Ishikawa (cell line): ENCODE results near the gene CCDC88C.
A peak's percentile ranks its signal among the peaks of the same experiment; 100 is the strongest.

ENCODE experiments used
- CEBPB ChIP-seq: IDR thresholded peaks from 2 replicates; pipeline ENCODE4 v1.6.1; 2012
- CREB1 ChIP-seq: IDR thresholded peaks from 2 replicates; pipeline ENCODE4 v1.6.1; 2012; ENCODE audit warnings: low read depth
- EGR1 ChIP-seq: IDR thresholded peaks from 2 replicates; pipeline ENCODE4 v1.6.1; 2012
- EP300 ChIP-seq: IDR thresholded peaks from 2 replicates; pipeline ENCODE4 v1.6.1; 2012; ENCODE audit warnings: borderline replicate concordance
- FOXM1 ChIP-seq: IDR thresholded peaks from 2 replicates; pipeline ENCODE4 v1.6.1; 2012; ENCODE audit warnings: low read depth, borderline replicate concordance
- NFIC ChIP-seq: IDR thresholded peaks from 2 replicates; pipeline ENCODE4 v1.6.1; 2012
- RAD21 ChIP-seq: IDR thresholded peaks from 2 replicates; pipeline ENCODE4 v1.6.1; 2012; ENCODE audit warnings: low read depth
- TCF12 ChIP-seq: IDR thresholded peaks from 2 replicates; pipeline ENCODE4 v1.6.1; 2012; ENCODE audit warnings: low read depth
- TEAD4 ChIP-seq: IDR thresholded peaks from 2 replicates; pipeline ENCODE4 v1.6.1; 2012
- YY1 ChIP-seq: IDR thresholded peaks from 2 replicates; pipeline ENCODE4 v1.6.1; 2012; ENCODE audit warnings: low read depth
- ZBTB7A ChIP-seq: IDR thresholded peaks from 2 replicates; pipeline ENCODE4 v1.6.1; 2012; ENCODE audit warnings: low read depth
- TF ChIP-seq, protein P1 (sequence below): IDR thresholded peaks from 2 replicates; pipeline ENCODE4 v1.6.1; 2012

GRCh38 chr14:91252871-91253794 is 164.5 kb downstream of the CCDC88C start:
- TF ChIP-seq RAD21 = no peak
- no peak for TF ChIP-seq CREB1
- no peak for TF ChIP-seq CEBPB
- TF ChIP-seq, protein P1, sequence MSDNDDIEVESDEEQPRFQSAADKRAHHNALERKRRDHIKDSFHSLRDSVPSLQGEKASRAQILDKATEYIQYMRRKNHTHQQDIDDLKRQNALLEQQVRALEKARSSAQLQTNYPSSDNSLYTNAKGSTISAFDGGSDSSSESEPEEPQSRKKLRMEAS = no peak
- no peak for TF ChIP-seq EP300
- TF ChIP-seq ZBTB7A = peak; percentile 86; the same call in 1 of the 2 replicates
- no peak for TF ChIP-seq YY1
- no peak for TF ChIP-seq TEAD4
- no peak for TF ChIP-seq TCF12
- TF ChIP-seq EGR1 = peak; percentile 34; the same call in 1 of the 2 replicates
- no peak for TF ChIP-seq NFIC
- TF ChIP-seq FOXM1 = no peak
